ENCODE results near the gene DTNB.

DNA sequence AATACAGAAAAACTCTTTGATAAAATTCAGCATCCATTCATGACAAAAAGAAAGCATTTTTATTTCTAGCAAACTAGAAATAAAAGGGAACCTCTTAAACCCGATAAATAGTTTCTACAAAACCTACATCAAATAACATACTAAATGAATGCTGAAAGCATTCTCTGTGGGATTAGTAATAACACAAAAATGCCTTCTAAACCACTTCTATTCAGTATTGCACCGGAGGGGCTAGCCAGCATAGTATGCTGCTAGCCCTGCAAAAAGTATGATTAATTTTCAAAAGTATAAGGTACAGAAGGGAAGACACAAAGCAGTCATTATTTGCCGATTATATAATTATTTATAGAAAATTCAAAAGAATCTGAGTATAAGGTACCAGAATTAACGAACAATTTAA, 145.2 kb downstream of the DTNB start:
- TF ChIP-seq POLR2A (IDR thresholded peaks at IDR 0.05) = no peak
- TF ChIP-seq, protein P1, sequence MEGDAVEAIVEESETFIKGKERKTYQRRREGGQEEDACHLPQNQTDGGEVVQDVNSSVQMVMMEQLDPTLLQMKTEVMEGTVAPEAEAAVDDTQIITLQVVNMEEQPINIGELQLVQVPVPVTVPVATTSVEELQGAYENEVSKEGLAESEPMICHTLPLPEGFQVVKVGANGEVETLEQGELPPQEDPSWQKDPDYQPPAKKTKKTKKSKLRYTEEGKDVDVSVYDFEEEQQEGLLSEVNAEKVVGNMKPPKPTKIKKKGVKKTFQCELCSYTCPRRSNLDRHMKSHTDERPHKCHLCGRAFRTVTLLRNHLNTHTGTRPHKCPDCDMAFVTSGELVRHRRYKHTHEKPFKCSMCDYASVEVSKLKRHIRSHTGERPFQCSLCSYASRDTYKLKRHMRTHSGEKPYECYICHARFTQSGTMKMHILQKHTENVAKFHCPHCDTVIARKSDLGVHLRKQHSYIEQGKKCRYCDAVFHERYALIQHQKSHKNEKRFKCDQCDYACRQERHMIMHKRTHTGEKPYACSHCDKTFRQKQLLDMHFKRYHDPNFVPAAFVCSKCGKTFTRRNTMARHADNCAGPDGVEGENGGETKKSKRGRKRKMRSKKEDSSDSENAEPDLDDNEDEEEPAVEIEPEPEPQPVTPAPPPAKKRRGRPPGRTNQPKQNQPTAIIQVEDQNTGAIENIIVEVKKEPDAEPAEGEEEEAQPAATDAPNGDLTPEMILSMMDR (IDR thresholded peaks at IDR 0.05) = no peak
